Panc1 (cell line): ENCODE data around the gene AMDHD2.

ENCODE experiments used
- CTCF ChIP-seq: fragments of 450-650 bp; IDR thresholded peaks from 2 replicates; pipeline ENCODE4 v1.5.1; 2017; ENCODE audit warnings: mild to moderate bottlenecking
- REST ChIP-seq, 2 experiments: IDR thresholded peaks; 2 replicates each; pipeline ENCODE4 v1.6.1; 2011 to 2012; ENCODE audit warnings: low read depth in 2 of 2, control low read depth in 1 of 2, low read length in 1 of 2, mild to moderate bottlenecking in 1 of 2, moderate library complexity in 1 of 2; ENCODE audit not compliant: insufficient read depth in 1 of 2
- SIN3A ChIP-seq: IDR thresholded peaks from 2 replicates; pipeline ENCODE4 v1.6.1; 2012; ENCODE audit warnings: low read depth, mild to moderate bottlenecking, low read length, moderate library complexity, borderline replicate concordance; ENCODE audit not compliant: insufficient read depth

- TF ChIP-seq REST (IDR thresholded peaks at IDR 0.05; ENCODE audit: insufficient read depth in 1 of 2, low read depth in 2 of 2, low read length in 1 of 2) = no peak
- TF ChIP-seq SIN3A = no peak
- no peak for TF ChIP-seq CTCF
Measured at GRCh38 chr16:2508722-2509400, 11.3 kb upstream of the AMDHD2 start.
